HepG2 (cell line): ENCODE measurements around the gene SOWAHA. TPM values are rescaled to one million over a fixed set of nuclear protein-coding genes. Genes with fewer than 3 reads are reported as not detected.

ENCODE experiments used
- BORCS8-MEF2B ChIP-seq: sonication (generic); formaldehyde crosslinking; IDR thresholded peaks from 2 replicates; pipeline ENCODE4 v1.8.0; 2022; ENCODE audit warnings: mild to moderate bottlenecking, missing genetic modification reagents
- CAMTA2 ChIP-seq: sonication (generic); formaldehyde crosslinking; IDR thresholded peaks from 2 replicates; pipeline ENCODE4 v1.4.0; 2020; ENCODE audit warnings: mild to moderate bottlenecking, missing genetic modification reagents, borderline replicate concordance
- DMTF1 ChIP-seq: sonication (generic); formaldehyde crosslinking; IDR thresholded peaks from 2 replicates; pipeline ENCODE4 v1.4.0; 2020; ENCODE audit warnings: mild to moderate bottlenecking, missing genetic modification reagents
- E2F2 ChIP-seq: sonication (generic); formaldehyde crosslinking; IDR thresholded peaks from 2 replicates; pipeline ENCODE4 v1.4.0; 2020; ENCODE audit warnings: missing genetic modification reagents, borderline replicate concordance
- FOXC1 ChIP-seq: sonication (generic); formaldehyde crosslinking; IDR thresholded peaks from 2 replicates; pipeline ENCODE4 v1.8.0; 2022; ENCODE audit warnings: mild to moderate bottlenecking, missing genetic modification reagents, borderline replicate concordance
- GZF1 ChIP-seq: sonication (generic); formaldehyde crosslinking; IDR thresholded peaks from 2 replicates; pipeline ENCODE4 v1.5.1; 2020; ENCODE audit warnings: mild to moderate bottlenecking, missing genetic modification reagents
- HIVEP1 ChIP-seq: sonication (generic); formaldehyde crosslinking; IDR thresholded peaks from 2 replicates; pipeline ENCODE4 v1.4.0; 2020; ENCODE audit warnings: mild to moderate bottlenecking, missing genetic modification reagents
- HMGXB3 ChIP-seq: sonication (generic); formaldehyde crosslinking; IDR thresholded peaks from 2 replicates; pipeline ENCODE4 v1.4.0; 2020; ENCODE audit warnings: missing genetic modification reagents, borderline replicate concordance
- MATR3 ChIP-seq: sonication (generic); formaldehyde crosslinking; IDR thresholded peaks from 2 replicates; pipeline ENCODE4 v1.4.0; 2020; ENCODE audit warnings: missing genetic modification reagents
- MTF2 ChIP-seq: sonication (generic); formaldehyde crosslinking; IDR thresholded peaks from 2 replicates; pipeline ENCODE4 v1.5.0; 2020; ENCODE audit warnings: missing genetic modification reagents, borderline replicate concordance
- REL ChIP-seq: sonication (generic); formaldehyde crosslinking; conservative IDR thresholded peaks from 2 replicates; pipeline ENCODE4 v1.8.0; 2022; ENCODE audit warnings: mild to moderate bottlenecking, missing genetic modification reagents, moderate library complexity
- SMAD1 ChIP-seq: sonication (generic); formaldehyde crosslinking; IDR thresholded peaks from 2 replicates; pipeline ENCODE4 v1.4.0; 2020; ENCODE audit warnings: missing genetic modification reagents, low read depth, mild to moderate bottlenecking, borderline replicate concordance
- ZBTB38 ChIP-seq: sonication (generic); formaldehyde crosslinking; IDR thresholded peaks from 2 replicates; pipeline ENCODE4 v1.5.1; 2020; ENCODE audit warnings: mild to moderate bottlenecking, missing genetic modification reagents
- ZNF205 ChIP-seq: IDR thresholded peaks from 2 replicates; pipeline ENCODE4 v1.6.1; 2018; ENCODE audit warnings: missing biosample characterization, missing genetic modification reagents
- ZNF232 ChIP-seq: sonication (generic); formaldehyde crosslinking; IDR thresholded peaks from 2 replicates; pipeline ENCODE4 v1.4.0; 2020; ENCODE audit warnings: missing genetic modification reagents, borderline replicate concordance
- ZNF296 ChIP-seq: sonication (generic); formaldehyde crosslinking; conservative IDR thresholded peaks from 2 replicates; pipeline ENCODE4 v1.5.0; 2020; ENCODE audit warnings: mild to moderate bottlenecking, missing genetic modification reagents
- ZNF30 ChIP-seq: sonication (generic); formaldehyde crosslinking; IDR thresholded peaks from 2 replicates; pipeline ENCODE4 v1.5.0; 2020; ENCODE audit warnings: mild to moderate bottlenecking, missing genetic modification reagents
- ZNF607 ChIP-seq: sonication (generic); formaldehyde crosslinking; IDR thresholded peaks from 2 replicates; pipeline ENCODE4 v1.5.1; 2020; ENCODE audit warnings: missing genetic modification reagents, mild to moderate bottlenecking, borderline replicate concordance
- ZNF800 ChIP-seq: sonication (generic); formaldehyde crosslinking; IDR thresholded peaks from 2 replicates; pipeline ENCODE4 v1.4.0; 2020; ENCODE audit warnings: missing genetic modification reagents
- polyA plus RNA-seq, 8 experiments: library from polyadenylated mRNA; depleted of rRNA in 3 of 8; stranded (reverse) in 7 of 8; unstranded in 1 of 8; fragments of >200 nt; fragmentation: Illumina TruSeq in 4 of 8; extraction: Trizol in 4 of 8; gene quantifications; 2 replicates each; pipeline versions ENCODE4 v1.2.1 to v1.2.3, GENCODE V29; 2011 to 2016; ENCODE audit warnings: low read depth in 4 of 8, missing spikeins in 1 of 8, mixed read lengths in 1 of 8; ENCODE audit not compliant: insufficient read depth in 1 of 8
- total RNA-seq, 5 experiments: library from RNA; depleted of rRNA; stranded (reverse); fragments of >200 nt; fragmentation: Illumina TruSeq; extraction: Trizol; gene quantifications; 2 replicates each; pipeline ENCODE4 v1.2.3, GENCODE V29; 2016; ENCODE audit warnings: low read depth in 1 of 5

The SOWAHA gene
- total and polyA plus RNA-seq, 2 of the 13 experiments (the other 11 are each of a cell fraction or from before 2014, with no cell fraction given), result 0.95 to 1.9 TPM

GRCh38 chr5:132777209-132778069, 35.7 kb upstream of the SOWAHA start, which contains the start of gene SEPTIN8 (continued):
- TF ChIP-seq HMGXB3 (CRISPR knock-in tag), result no peak
- no peak for TF ChIP-seq CAMTA2
- no peak for TF ChIP-seq SMAD1 (CRISPR knock-in tag)
- no peak for TF ChIP-seq MTF2 (CRISPR knock-in tag)
- no peak; the same call in 1 of the 2 replicates for TF ChIP-seq ZNF296 (CRISPR knock-in tag)
- TF ChIP-seq E2F2, result no peak
- TF ChIP-seq BORCS8-MEF2B (CRISPR knock-in tag), result no peak
- TF ChIP-seq DMTF1, result no peak
- peak; percentile 53; the same call in 1 of the 2 replicates for TF ChIP-seq ZNF232
- no peak for TF ChIP-seq MATR3 (CRISPR knock-in tag)
- TF ChIP-seq ZNF607, result peak; percentile 13; the same call in 1 of the 2 replicates
- peak; percentile 75 for TF ChIP-seq ZBTB38 (CRISPR knock-in tag)
- no peak for TF ChIP-seq ZNF30 (CRISPR knock-in tag)
- no peak for TF ChIP-seq FOXC1 (CRISPR knock-in tag)
- TF ChIP-seq HIVEP1, result no peak
- 0 out of 2 replicates have a peak, but pooled peaks have one; percentile 15 for TF ChIP-seq GZF1 (CRISPR knock-in tag)
- 0 out of 2 replicates have a peak, but pooled peaks have one; percentile 42 for TF ChIP-seq REL (CRISPR knock-in tag)
- peak; percentile 58; the same call in 1 of the 2 replicates for TF ChIP-seq ZNF205 (CRISPR knock-in tag)
- peak; percentile 81; the same call in 1 of the 2 replicates for TF ChIP-seq ZNF800 (CRISPR knock-in tag)
